Vagina (tissue), 2 donors: Measurements from ENCODE around the gene POMT2. TPM values are rescaled to one million over a fixed set of nuclear protein-coding genes. Genes with fewer than 3 reads are reported as not detected.

ENCODE experiments used
- DNase-seq, 2 donors: peaks; one replicate each; pipeline ENCODE4 v3.0.0-alpha.2; 2017; ENCODE audit errors: extremely low spot score in 2 of 2
- H3K27ac ChIP-seq: fragments of 200-600 bp; sonication (generic); one replicate; pipeline ENCODE4 v1.5.1; 2019
- H3K27me3 ChIP-seq: fragments of 200-600 bp; sonication (generic); one replicate; pipeline ENCODE4 v1.5.1; 2019
- H3K36me3 ChIP-seq, 2 donors: fragments of 200-600 bp; sonication (generic); one replicate each; pipeline ENCODE4 v1.5.1; 2017 to 2019
- H3K4me1 ChIP-seq: fragments of 200-600 bp; sonication (generic); one replicate; pipeline ENCODE4 v1.5.1; 2019
- H3K4me3 ChIP-seq, 2 donors: fragments of 200-600 bp; sonication (generic); 1 replicate in 1 of 2; 2 replicates in 1 of 2; pipeline ENCODE4 v1.5.1; 2016 to 2019
- H3K9me3 ChIP-seq: fragments of 200-600 bp; sonication (generic); one replicate; pipeline ENCODE4 v1.5.1; 2019
- CTCF ChIP-seq, 3 experiments: fragments of 450-650 bp in 2 of 3; fragments of 200-600 bp in 1 of 3; sonication (generic) in 1 of 3; IDR thresholded peaks; one replicate each; pipeline ENCODE4 v1.5.1; 2017 to 2019; ENCODE audit warnings: antibody characterized with exemption in 3 of 3, mild to moderate bottlenecking in 2 of 3, moderate library complexity in 2 of 3
- POLR2A ChIP-seq, 2 donors: fragments of 450-650 bp; IDR thresholded peaks; one replicate each; pipeline ENCODE4 v1.6.1; 2017; ENCODE audit warnings: antibody characterized with exemption in 2 of 2, mild to moderate bottlenecking in 2 of 2, moderate library complexity in 2 of 2
- POLR2AphosphoS5 ChIP-seq, 2 donors: sonication (generic); formaldehyde crosslinking; IDR thresholded peaks; one replicate each; pipeline ENCODE4 v1.9.0; 2017; ENCODE audit warnings: antibody characterized with exemption in 2 of 2, mild to moderate bottlenecking in 2 of 2, low read depth in 1 of 2; ENCODE audit not compliant: insufficient read depth in 1 of 2
- intact Hi-C: fragments of 100-400 bp; cut with DNase I; formaldehyde crosslinking; loops from one replicate; pipeline ENCODE4 v1.15.1; 2023
- total RNA-seq: library from RNA; depleted of rRNA; stranded (reverse); fragments of >200 nt; gene quantifications from one replicate; pipeline ENCODE4 v1.2.3, GENCODE V29; 2016

Gene POMT2
- total RNA-seq, 1 donor from 2014 or later = 33.1 TPM

DNA sequence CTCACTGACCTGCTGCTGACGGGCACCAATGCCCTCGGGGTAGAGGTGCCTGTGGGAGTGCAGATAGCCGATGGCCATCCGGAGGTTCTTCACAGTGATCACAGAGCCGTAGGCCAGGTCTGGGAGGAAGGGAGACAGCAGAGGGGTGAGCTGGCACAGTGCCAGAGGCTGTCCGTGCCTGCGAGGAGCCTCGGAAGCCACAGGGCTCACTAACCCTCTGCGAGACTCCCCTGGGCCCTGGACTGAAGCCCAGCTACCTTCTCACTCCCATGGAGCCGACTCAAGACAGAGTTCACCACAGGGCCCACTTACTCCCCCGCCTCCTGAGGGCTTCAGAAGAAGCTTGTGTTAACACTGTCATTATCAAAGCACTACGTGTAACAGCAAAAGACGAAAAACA lies 24.5 kb downstream of the POMT2 start:
- intact Hi-C loops = no loop called here
- Histone ChIP-seq H3K4me3 (no peak overlapping the region), H3K36me3 (peaks cover 0 to 35% of the 10 kb centered on the region in 2 donors), H3K9me3 (no peaks in the 10 kb centered on the region), H3K27me3 (no peaks in the 10 kb centered on the region), H3K27ac (no peak overlapping the region), H3K4me1 (peaks cover 1% of the 10 kb centered on the region)
- no peak for DNase-seq
- TF ChIP-seq CTCF (IDR thresholded peaks at IDR 0.05) (no peak), POLR2A (IDR thresholded peaks at IDR 0.05) (no peak), POLR2AphosphoS5 (IDR thresholded peaks at IDR 0.05; ENCODE audit: insufficient read depth in 1 of 2, low read depth in 1 of 2) (no peak)

DNA sequence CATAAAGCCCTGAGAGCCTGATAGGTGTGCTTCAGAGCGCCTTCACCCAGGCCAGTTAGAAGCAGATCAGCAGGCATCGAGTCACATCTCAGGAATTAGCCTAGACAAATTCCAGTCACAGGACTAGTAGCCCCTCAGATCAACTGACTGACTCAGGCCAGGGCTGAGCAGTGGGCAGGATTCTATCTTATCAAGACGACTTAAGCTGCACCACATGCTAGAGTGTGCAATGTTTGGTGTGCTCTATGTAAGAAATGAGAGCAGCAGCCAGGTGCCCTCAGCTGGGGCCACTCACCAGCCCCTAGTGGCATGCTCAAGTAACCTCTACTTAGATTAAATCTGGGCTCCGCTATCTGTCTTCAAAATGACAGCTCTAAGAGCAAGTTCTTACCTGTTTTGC lies 30.0 kb downstream of the POMT2 start:
- TF ChIP-seq CTCF (IDR thresholded peaks at IDR 0.05) (no peak), POLR2A (IDR thresholded peaks at IDR 0.05) (no peak), POLR2AphosphoS5 (IDR thresholded peaks at IDR 0.05; ENCODE audit: insufficient read depth in 1 of 2, low read depth in 1 of 2) (no peak)
- DNase-seq = no peak
- Histone ChIP-seq H3K36me3 (peaks cover 0 to 51% of the 10 kb centered on the region in 2 donors), H3K27ac (no peak overlapping the region), H3K4me1 (no peaks in the 10 kb centered on the region), H3K27me3 (no peaks in the 10 kb centered on the region), H3K9me3 (no peaks in the 10 kb centered on the region), H3K4me3 (no peak overlapping the region)
- intact Hi-C loops = no loop called here

DNA sequence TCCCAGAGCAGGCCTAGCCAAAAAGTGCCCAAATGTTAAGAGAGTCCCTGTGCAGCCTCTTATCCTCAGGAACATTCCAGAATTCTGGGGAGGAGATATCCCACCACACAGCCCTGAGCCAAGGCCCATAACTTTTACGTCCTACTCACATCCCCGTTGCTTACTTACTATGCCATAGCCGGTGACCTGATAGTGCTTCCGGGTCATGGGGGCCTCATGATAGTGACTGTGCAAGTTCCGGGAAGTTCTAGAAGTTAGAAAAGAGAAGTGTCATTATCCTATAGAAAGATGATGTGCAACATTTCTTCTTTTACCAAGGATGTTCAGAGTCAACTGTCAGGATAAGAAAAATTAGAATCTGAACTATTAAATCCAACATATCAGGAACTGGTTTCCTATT lies 34.1 kb downstream of the POMT2 start:
- Histone ChIP-seq H3K36me3 (peaks cover 0 to 70% of the 10 kb centered on the region in 2 donors), H3K9me3 (no peaks in the 10 kb centered on the region), H3K4me1 (no peaks in the 10 kb centered on the region), H3K27me3 (no peaks in the 10 kb centered on the region), H3K27ac (no peak overlapping the region), H3K4me3 (no peak overlapping the region)
- intact Hi-C loops = no loop called here
- no peak for DNase-seq
- no peak for TF ChIP-seq POLR2AphosphoS5 (IDR thresholded peaks at IDR 0.05; ENCODE audit: insufficient read depth in 1 of 2, low read depth in 1 of 2)

DNA sequence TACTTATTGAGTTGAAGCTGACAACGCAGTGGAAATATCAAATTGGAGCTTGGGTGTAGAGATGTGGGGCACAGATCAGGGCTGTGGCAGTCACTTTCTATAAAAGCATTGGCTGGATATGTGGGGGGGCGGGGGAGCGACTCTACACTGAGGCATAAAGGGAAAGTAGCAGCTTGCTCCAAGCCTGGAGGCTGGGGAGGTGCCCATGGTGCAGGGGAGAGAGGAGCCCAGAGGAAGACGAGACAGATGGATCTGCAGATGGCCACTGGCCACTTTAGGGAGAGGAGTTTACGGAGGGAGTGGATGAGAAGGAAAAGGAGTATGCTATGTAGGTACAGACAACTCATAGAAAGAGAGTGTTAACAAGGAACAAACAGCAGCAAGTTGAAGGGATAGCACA lies 36.2 kb downstream of the POMT2 start:
- H3K27ac ChIP-seq = no peak overlapping the region
- no peak for DNase-seq
- intact Hi-C loops = no loop called here
- peaks cover 0 to 62% of the 10 kb centered on the region in 2 donors for H3K36me3 ChIP-seq
- TF ChIP-seq CTCF (IDR thresholded peaks at IDR 0.05) (no peak), POLR2AphosphoS5 (IDR thresholded peaks at IDR 0.05; ENCODE audit: insufficient read depth in 1 of 2, low read depth in 1 of 2) (no peak), POLR2A (IDR thresholded peaks at IDR 0.05) (no peak)
- H3K4me1 ChIP-seq = no peaks in the 10 kb centered on the region
- no peaks in the 10 kb centered on the region for H3K27me3 ChIP-seq
- H3K9me3 ChIP-seq = no peaks in the 10 kb centered on the region
- H3K4me3 ChIP-seq = no peak overlapping the region

- no peak overlapping the region for H3K4me3 ChIP-seq
- H3K9me3 ChIP-seq = no peaks in the 10 kb centered on the region
- H3K27me3 ChIP-seq = no peaks in the 10 kb centered on the region
- peaks cover 0 to 66% of the 10 kb centered on the region in 2 donors for H3K36me3 ChIP-seq
- intact Hi-C loops = no loop called here
- no peaks in the 10 kb centered on the region for H3K4me1 ChIP-seq
- TF ChIP-seq POLR2A (IDR thresholded peaks at IDR 0.05) (no peak), POLR2AphosphoS5 (IDR thresholded peaks at IDR 0.05; ENCODE audit: insufficient read depth in 1 of 2, low read depth in 1 of 2) (no peak), CTCF (IDR thresholded peaks at IDR 0.05) (no peak)
- DNase-seq = no peak
- no peak overlapping the region for H3K27ac ChIP-seq
These were observed 36.6 kb downstream of the POMT2 start for GRCh38 chr14:77284066-77284465.
